Neural cell (in vitro differentiated cells): ENCODE results near the gene GPRC5A. TPM values are rescaled to one million over a fixed set of nuclear protein-coding genes. Genes with fewer than 3 reads are reported as not detected.

Experiments used
- H2AFZ ChIP-seq: fragments of 200-600, 300-800 bp; sonication (generic), shearing (Covaris generic); 2 replicates; pipeline ENCODE4 v1.6.0; 2014; ENCODE audit warnings: low read depth, mild to moderate bottlenecking, antibody characterized with exemption, low read length, moderate library complexity
- H3F3A ChIP-seq: fragments of 200-600 bp; shearing (Covaris generic); 2 replicates; pipeline ENCODE4 v1.6.1; 2016; ENCODE audit warnings: mild to moderate bottlenecking, moderate library complexity, mixed read lengths, antibody characterized with exemption, low read length; ENCODE audit not compliant: insufficient read depth, poor library complexity, severe bottlenecking
- H3K27ac ChIP-seq: fragments of 200-600, 300-800 bp; sonication (generic), shearing (Covaris generic); 2 replicates; pipeline ENCODE4 v1.5.1; 2014; ENCODE audit warnings: mild to moderate bottlenecking, low read length, moderate library complexity
- H3K27me3 ChIP-seq: fragments of 300-800, 200-600 bp; sonication (generic), shearing (Covaris generic); 2 replicates; pipeline ENCODE4 v1.6.0; 2014; ENCODE audit warnings: mild to moderate bottlenecking, low read depth, low read length, moderate library complexity; ENCODE audit not compliant: insufficient read depth
- H3K36me3 ChIP-seq: fragments of 300-800, 200-600 bp; sonication (generic), shearing (Covaris generic); 2 replicates; pipeline ENCODE4 v1.5.1; 2014; ENCODE audit warnings: mild to moderate bottlenecking, antibody characterized with exemption, low read length, moderate library complexity; ENCODE audit not compliant: insufficient read depth
- H3K4me2 ChIP-seq: fragments of 300-800, 200-600 bp; sonication (generic), shearing (Covaris generic); 2 replicates; pipeline ENCODE4 v1.6.0; 2014; ENCODE audit warnings: mild to moderate bottlenecking, low read length
- H3K4me3 ChIP-seq: fragments of 300-800, 200-600 bp; sonication (generic), shearing (Covaris generic); 2 replicates; pipeline ENCODE4 v1.5.1; 2014; ENCODE audit warnings: mild to moderate bottlenecking, low read length, moderate library complexity
- H3K79me2 ChIP-seq: fragments of 200-600 bp; shearing (Covaris generic); replicated peaks from 2 replicates; pipeline ENCODE4 v1.6.0; 2014; ENCODE audit warnings: mild to moderate bottlenecking, low read length, moderate library complexity; ENCODE audit not compliant: insufficient read depth
- H3K9ac ChIP-seq: fragments of 300-800, 200-600 bp; sonication (generic), shearing (Covaris generic); 2 replicates; pipeline ENCODE4 v1.6.1; 2016; ENCODE audit warnings: mild to moderate bottlenecking, low read length, mixed read lengths
- H3K9me2 ChIP-seq: fragments of 200-600 bp; shearing (Covaris generic); 2 replicates; pipeline ENCODE4 v1.6.1; 2016; ENCODE audit warnings: mild to moderate bottlenecking, low read length, mixed read lengths; ENCODE audit not compliant: insufficient read depth
- H3K9me3 ChIP-seq: fragments of 200-600, 300-800 bp; sonication (generic), shearing (Covaris generic); 2 replicates; pipeline ENCODE4 v1.6.1; 2016; ENCODE audit warnings: mild to moderate bottlenecking, mixed run types, low read length, moderate library complexity, mixed read lengths
- H4K20me1 ChIP-seq: fragments of 200-600 bp; shearing (Covaris generic); 2 replicates; pipeline ENCODE4 v1.6.1; 2016; ENCODE audit warnings: mild to moderate bottlenecking, mixed run types; ENCODE audit not compliant: insufficient read depth
- EP300 ChIP-seq: fragments of 450-650 bp; conservative IDR thresholded peaks from 2 replicates; pipeline ENCODE4 v1.6.1; 2014; ENCODE audit warnings: antibody characterized with exemption, mild to moderate bottlenecking, moderate library complexity; ENCODE audit not compliant: poor library complexity, severe bottlenecking
- EZH2 ChIP-seq: fragments of 200-600, 300-800 bp; shearing (Covaris generic), sonication (generic); IDR thresholded peaks from 2 replicates; pipeline ENCODE4 v1.6.1; 2014; ENCODE audit warnings: antibody characterized with exemption, low read length, borderline replicate concordance, mild to moderate bottlenecking; ENCODE audit not compliant: insufficient read depth, poor library complexity, severe bottlenecking
- MXI1 ChIP-seq: fragments of 450-650 bp; conservative IDR thresholded peaks from 2 replicates; pipeline ENCODE4 v1.6.1; 2014; ENCODE audit warnings: antibody characterized with exemption, mild to moderate bottlenecking; ENCODE audit not compliant: poor library complexity, severe bottlenecking
- POLR2AphosphoS5 ChIP-seq: IDR thresholded peaks from 2 replicates; pipeline ENCODE4 v1.6.1; 2012
- RAD21 ChIP-seq: fragments of 450-650 bp; conservative IDR thresholded peaks from 2 replicates; pipeline ENCODE4 v1.6.1; 2014; ENCODE audit warnings: antibody characterized with exemption, mild to moderate bottlenecking, moderate library complexity
- SMC3 ChIP-seq: fragments of 450-650 bp; conservative IDR thresholded peaks from 2 replicates; pipeline ENCODE4 v1.6.1; 2014; ENCODE audit warnings: antibody characterized with exemption, mild to moderate bottlenecking, moderate library complexity; ENCODE audit not compliant: poor library complexity
- TAF1 ChIP-seq: IDR thresholded peaks from 2 replicates; pipeline ENCODE4 v1.6.1; 2012; ENCODE audit warnings: low read depth
- polyA plus RNA-seq: library from polyadenylated mRNA; depleted of rRNA; stranded (reverse); fragments of >200 nt; gene quantifications from 2 replicates; pipeline ENCODE4 v1.2.3, GENCODE V29; 2014
- TF ChIP-seq, protein P1 (sequence below): IDR thresholded peaks from 2 replicates; pipeline ENCODE4 v1.6.1; 2012; ENCODE audit warnings: borderline replicate concordance
- TF ChIP-seq, protein P2 (sequence below): fragments of 450-650 bp; IDR thresholded peaks from 2 replicates; pipeline ENCODE4 v1.5.1; 2014; ENCODE audit warnings: antibody characterized with exemption, mild to moderate bottlenecking, moderate library complexity; ENCODE audit not compliant: poor library complexity, severe bottlenecking

GPRC5A gene
- polyA plus RNA-seq, 1 donor from 2014 or later = 0.09 TPM

DNA sequence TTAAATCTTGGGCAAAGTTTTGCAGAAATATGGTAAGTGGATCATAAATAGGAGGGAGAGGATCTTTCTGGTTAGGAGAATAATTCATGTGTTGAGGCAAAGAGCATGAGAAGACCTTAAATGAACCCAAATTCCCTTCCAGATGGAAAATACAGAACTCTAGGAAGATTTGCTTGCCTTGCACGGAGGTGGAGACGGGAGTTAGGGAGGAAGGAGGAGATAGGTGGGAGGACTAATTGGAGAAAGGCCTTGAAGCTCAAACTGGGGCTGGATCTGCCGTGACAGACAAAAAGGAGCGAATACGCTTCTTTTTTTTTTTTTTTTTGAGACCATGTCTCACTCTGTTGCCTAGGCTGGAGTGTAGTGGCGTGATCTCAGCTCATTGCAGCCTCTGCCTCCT, 5.9 kb downstream of the GPRC5A start:
- no peaks in the 10 kb centered on the region for H4K20me1 ChIP-seq
- no peak for TF ChIP-seq TAF1
- no peak for TF ChIP-seq EZH2
- no peak for TF ChIP-seq RAD21
- TF ChIP-seq, protein P1, sequence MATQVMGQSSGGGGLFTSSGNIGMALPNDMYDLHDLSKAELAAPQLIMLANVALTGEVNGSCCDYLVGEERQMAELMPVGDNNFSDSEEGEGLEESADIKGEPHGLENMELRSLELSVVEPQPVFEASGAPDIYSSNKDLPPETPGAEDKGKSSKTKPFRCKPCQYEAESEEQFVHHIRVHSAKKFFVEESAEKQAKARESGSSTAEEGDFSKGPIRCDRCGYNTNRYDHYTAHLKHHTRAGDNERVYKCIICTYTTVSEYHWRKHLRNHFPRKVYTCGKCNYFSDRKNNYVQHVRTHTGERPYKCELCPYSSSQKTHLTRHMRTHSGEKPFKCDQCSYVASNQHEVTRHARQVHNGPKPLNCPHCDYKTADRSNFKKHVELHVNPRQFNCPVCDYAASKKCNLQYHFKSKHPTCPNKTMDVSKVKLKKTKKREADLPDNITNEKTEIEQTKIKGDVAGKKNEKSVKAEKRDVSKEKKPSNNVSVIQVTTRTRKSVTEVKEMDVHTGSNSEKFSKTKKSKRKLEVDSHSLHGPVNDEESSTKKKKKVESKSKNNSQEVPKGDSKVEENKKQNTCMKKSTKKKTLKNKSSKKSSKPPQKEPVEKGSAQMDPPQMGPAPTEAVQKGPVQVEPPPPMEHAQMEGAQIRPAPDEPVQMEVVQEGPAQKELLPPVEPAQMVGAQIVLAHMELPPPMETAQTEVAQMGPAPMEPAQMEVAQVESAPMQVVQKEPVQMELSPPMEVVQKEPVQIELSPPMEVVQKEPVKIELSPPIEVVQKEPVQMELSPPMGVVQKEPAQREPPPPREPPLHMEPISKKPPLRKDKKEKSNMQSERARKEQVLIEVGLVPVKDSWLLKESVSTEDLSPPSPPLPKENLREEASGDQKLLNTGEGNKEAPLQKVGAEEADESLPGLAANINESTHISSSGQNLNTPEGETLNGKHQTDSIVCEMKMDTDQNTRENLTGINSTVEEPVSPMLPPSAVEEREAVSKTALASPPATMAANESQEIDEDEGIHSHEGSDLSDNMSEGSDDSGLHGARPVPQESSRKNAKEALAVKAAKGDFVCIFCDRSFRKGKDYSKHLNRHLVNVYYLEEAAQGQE = no peak
- no peak for TF ChIP-seq MXI1
- no peak for TF ChIP-seq EP300
- TF ChIP-seq, protein P2, sequence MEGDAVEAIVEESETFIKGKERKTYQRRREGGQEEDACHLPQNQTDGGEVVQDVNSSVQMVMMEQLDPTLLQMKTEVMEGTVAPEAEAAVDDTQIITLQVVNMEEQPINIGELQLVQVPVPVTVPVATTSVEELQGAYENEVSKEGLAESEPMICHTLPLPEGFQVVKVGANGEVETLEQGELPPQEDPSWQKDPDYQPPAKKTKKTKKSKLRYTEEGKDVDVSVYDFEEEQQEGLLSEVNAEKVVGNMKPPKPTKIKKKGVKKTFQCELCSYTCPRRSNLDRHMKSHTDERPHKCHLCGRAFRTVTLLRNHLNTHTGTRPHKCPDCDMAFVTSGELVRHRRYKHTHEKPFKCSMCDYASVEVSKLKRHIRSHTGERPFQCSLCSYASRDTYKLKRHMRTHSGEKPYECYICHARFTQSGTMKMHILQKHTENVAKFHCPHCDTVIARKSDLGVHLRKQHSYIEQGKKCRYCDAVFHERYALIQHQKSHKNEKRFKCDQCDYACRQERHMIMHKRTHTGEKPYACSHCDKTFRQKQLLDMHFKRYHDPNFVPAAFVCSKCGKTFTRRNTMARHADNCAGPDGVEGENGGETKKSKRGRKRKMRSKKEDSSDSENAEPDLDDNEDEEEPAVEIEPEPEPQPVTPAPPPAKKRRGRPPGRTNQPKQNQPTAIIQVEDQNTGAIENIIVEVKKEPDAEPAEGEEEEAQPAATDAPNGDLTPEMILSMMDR = no peak
- TF ChIP-seq POLR2AphosphoS5 = no peak
- no peak for TF ChIP-seq SMC3
- H3K27me3 ChIP-seq = no peaks in the 10 kb centered on the region
- H3K4me2 ChIP-seq = no peak overlapping the region
- H3K9me2 ChIP-seq = no peaks in the 10 kb centered on the region
- H3K9ac ChIP-seq = no peak overlapping the region
- H3F3A ChIP-seq = no peaks in the 10 kb centered on the region
- H2AFZ ChIP-seq = no peak overlapping the region
- no peaks in the 10 kb centered on the region for H3K79me2 ChIP-seq
- H3K27ac ChIP-seq = no peak overlapping the region
- no peak overlapping the region for H3K4me3 ChIP-seq
- H3K9me3 ChIP-seq = no peaks in the 10 kb centered on the region
- no peaks in the 10 kb centered on the region for H3K36me3 ChIP-seq

DNA sequence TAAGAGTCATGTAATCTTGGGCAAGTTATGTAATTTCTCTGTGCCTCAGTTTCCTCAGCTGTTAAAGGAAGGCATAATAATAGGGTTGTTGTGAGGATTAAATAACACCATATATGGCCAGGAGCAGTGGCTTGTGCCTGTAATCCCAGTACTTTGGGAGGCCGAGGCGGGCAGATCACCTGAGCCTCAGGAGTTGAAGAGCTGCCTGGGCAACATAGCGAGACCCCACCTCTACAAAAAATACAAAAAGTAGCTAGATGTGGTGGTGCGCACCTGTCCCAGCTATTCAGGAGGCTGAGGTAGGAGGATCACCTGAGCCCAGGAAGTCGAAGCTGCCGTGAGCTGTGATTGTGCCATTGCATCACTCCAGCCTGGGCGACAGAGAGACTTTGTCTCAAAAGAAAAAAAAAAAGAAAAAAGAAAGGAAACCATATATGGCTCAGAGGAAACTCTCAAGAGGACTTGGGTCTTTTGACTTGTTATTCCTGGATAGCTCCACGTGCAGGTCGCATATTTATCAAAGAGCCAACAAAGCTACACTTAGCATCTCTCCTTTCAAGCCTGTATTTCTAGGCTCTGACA, 6.9 kb downstream of the GPRC5A start:
- Histone ChIP-seq H3K36me3 (no peaks in the 10 kb centered on the region), H3K27me3 (no peaks in the 10 kb centered on the region), H3K9me2 (no peaks in the 10 kb centered on the region), H3K79me2 (no peaks in the 10 kb centered on the region), H3K27ac (no peak overlapping the region), H3K4me2 (no peak overlapping the region), H2AFZ (no peak overlapping the region), H3K9ac (no peak overlapping the region), H3K9me3 (no peaks in the 10 kb centered on the region), H3K4me3 (no peak overlapping the region), H4K20me1 (no peaks in the 10 kb centered on the region), H3F3A (no peaks in the 10 kb centered on the region)
- no peak for TF ChIP-seq RAD21
- TF ChIP-seq MXI1 = no peak

DNA sequence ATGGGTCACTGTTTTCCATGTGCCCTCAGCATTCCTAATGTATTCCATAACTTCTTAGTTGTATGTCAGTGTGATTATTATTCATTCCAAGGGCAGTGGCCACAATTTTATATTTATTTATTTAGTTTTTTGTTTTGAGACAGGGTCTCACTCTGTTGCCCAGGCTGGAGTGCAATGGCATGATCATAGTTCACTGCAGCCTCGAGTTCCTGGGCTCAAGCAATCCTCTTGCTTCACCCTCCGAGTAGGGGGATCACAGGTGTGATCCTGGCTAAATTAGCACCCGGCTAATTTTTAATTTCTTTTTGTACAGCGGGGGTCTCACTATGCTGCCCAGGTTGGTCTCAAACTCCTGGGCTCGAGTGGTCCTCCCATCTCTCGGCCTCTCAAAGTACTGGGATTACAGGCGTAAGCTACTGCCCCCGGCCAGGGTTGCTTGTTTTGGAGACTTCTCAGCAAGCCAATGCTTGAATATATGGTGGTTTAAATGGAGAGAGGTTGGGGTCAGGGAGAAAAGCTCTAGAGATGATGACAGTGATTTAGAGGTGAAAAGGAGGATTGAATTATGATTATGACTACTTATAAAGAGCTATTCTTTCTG, 7.6 kb downstream of the GPRC5A start:
- H3K27ac ChIP-seq = no peak overlapping the region
- no peaks in the 10 kb centered on the region for H3K9me2 ChIP-seq
- TF ChIP-seq POLR2AphosphoS5 (no peak), EP300 (no peak), MXI1 (no peak), EZH2 (no peak), SMC3 (no peak), RAD21 (no peak), TAF1 (no peak)
- TF ChIP-seq, protein P1 = no peak
- TF ChIP-seq, protein P2 = no peak
- no peaks in the 10 kb centered on the region for H3K9me3 ChIP-seq
- no peak overlapping the region for H3K4me2 ChIP-seq
- no peaks in the 10 kb centered on the region for H4K20me1 ChIP-seq
- no peaks in the 10 kb centered on the region for H3K27me3 ChIP-seq
- no peak overlapping the region for H2AFZ ChIP-seq
- H3K4me3 ChIP-seq = no peak overlapping the region
- no peaks in the 10 kb centered on the region for H3K36me3 ChIP-seq
- H3K9ac ChIP-seq = no peak overlapping the region
- H3K79me2 ChIP-seq = no peaks in the 10 kb centered on the region
- no peaks in the 10 kb centered on the region for H3F3A ChIP-seq
